HEK293 (cell line): ENCODE data around the gene ZNF480.

Experiments used
- CTCF ChIP-seq: fragments of 450-650 bp; formaldehyde crosslinking; IDR thresholded peaks from 2 replicates; pipeline ENCODE4 v1.5.1; 2016; ENCODE audit warnings: missing biosample characterization, missing genetic modification characterization
- ZFP3 ChIP-seq: fragments of 450-650 bp; formaldehyde crosslinking; IDR thresholded peaks from 2 replicates; pipeline ENCODE4 v1.5.1; 2016; ENCODE audit warnings: low read depth, missing biosample characterization, missing genetic modification characterization
- ZNF558 ChIP-seq: fragments of 450-650 bp; formaldehyde crosslinking; IDR thresholded peaks from 2 replicates; pipeline ENCODE4 v1.5.1; 2016; ENCODE audit warnings: missing biosample characterization, missing genetic modification characterization
- ZNF561 ChIP-seq: fragments of 450-650 bp; IDR thresholded peaks from 2 replicates; pipeline ENCODE4 v1.5.1; 2018; ENCODE audit warnings: missing biosample characterization, missing genetic modification characterization, borderline replicate concordance

DNA sequence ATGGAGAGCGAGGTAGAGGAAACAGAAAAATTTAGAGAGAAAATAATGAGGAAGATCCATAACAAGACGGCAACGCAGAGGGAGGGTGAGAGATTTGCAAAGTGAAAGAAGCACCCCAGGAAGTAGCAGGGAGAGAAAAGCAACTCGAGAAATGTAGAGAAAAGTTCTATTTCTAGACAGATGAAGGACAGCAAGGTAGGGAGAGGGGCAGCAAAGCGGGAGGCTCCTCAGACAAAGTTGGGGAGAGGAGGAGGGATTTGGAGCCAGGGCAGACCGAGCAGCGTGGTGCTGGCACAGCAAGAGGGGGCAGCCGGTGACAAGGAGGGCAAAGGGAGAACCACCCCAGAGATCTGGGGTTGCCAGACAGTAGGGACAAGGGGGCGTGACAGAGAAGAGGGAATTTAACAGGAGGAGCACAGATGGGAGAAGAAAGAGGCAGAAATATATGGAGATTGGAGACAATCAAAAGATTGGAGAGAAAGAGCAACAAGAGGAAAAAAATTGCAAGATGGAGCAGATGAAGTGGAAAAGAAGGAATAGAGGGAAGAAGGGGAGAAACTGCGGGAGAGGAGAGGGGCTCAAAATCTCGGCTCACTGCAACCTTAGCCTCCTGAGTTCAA, 26.6 kb upstream of the ZNF480 start:
- TF ChIP-seq CTCF (tag by site-specific recombination): no peak
- TF ChIP-seq ZNF558 (tag by site-specific recombination): no peak
- no peak for TF ChIP-seq ZFP3 (tag by site-specific recombination)
- TF ChIP-seq ZNF561 (tag by site-specific recombination): no peak
